NCI-H2227 (cell line): ENCODE data around the gene ABCA13.
"Not testable (repeated sequence)": the region's sequence is repeated elsewhere in the genome, so short reads cannot be mapped to it uniquely, and the experiment has no call there.

Source experiments
- DNase-seq: peaks from one replicate; lab custom pipeline; 2025; ENCODE audit not compliant: unreplicated experiment; lab: John Stamatoyannopoulos, UW

ABCA13 gene, protein sequence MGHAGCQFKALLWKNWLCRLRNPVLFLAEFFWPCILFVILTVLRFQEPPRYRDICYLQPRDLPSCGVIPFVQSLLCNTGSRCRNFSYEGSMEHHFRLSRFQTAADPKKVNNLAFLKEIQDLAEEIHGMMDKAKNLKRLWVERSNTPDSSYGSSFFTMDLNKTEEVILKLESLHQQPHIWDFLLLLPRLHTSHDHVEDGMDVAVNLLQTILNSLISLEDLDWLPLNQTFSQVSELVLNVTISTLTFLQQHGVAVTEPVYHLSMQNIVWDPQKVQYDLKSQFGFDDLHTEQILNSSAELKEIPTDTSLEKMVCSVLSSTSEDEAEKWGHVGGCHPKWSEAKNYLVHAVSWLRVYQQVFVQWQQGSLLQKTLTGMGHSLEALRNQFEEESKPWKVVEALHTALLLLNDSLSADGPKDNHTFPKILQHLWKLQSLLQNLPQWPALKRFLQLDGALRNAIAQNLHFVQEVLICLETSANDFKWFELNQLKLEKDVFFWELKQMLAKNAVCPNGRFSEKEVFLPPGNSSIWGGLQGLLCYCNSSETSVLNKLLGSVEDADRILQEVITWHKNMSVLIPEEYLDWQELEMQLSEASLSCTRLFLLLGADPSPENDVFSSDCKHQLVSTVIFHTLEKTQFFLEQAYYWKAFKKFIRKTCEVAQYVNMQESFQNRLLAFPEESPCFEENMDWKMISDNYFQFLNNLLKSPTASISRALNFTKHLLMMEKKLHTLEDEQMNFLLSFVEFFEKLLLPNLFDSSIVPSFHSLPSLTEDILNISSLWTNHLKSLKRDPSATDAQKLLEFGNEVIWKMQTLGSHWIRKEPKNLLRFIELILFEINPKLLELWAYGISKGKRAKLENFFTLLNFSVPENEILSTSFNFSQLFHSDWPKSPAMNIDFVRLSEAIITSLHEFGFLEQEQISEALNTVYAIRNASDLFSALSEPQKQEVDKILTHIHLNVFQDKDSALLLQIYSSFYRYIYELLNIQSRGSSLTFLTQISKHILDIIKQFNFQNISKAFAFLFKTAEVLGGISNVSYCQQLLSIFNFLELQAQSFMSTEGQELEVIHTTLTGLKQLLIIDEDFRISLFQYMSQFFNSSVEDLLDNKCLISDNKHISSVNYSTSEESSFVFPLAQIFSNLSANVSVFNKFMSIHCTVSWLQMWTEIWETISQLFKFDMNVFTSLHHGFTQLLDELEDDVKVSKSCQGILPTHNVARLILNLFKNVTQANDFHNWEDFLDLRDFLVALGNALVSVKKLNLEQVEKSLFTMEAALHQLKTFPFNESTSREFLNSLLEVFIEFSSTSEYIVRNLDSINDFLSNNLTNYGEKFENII (N-terminal part only)

GRCh38 chr7:48171202-48171601, at the start of gene ABCA13:
TSS of gene ABCA13 (plus strand) at chr7:48171458. CDS start at chr7:48171484, 26 bp downstream.
- DNase-seq, result no peak

DNA sequence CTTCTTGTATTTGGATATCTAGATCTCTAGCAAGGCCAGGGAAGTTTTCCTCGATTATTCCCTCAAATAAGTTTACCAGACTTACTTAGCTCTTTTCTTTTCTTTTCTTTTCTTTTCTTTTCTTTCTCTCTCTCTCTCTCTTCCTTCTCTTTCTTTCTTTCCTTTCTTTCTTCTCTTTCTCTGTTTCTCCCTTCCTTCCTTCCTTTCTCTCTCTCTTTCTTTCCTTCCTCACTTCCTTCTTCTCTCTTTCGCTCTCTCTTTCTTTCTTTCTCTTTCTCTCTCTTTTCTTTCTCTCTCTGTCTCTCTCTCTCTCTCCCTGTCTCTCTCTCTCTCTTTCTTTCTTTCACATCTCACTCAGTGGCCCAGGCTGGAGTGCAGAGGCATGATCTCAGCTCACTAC, 45.2 kb upstream of the ABCA13 start:
- DNase-seq, result no peak

DNA sequence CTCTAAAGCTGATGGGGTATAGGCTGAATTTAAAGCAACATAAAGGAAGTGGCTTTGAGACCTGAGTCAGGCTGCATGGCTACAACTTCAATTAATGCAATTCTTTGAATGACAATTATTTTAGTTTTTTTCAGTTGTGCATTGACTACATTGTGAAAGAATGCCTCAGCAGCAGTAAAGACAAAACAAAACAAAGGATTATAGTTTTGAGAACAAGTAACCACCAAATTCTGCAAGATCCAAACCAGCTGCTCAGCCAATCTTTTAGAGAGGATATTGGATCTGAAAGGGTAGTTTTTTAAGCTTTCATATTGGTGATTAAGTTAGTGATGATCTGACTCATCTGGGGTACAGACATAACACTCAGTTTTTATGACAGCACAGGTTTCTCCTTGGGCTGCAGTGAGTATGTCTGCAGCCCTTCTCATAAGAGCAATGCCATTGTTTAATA, 40.6 kb upstream of the ABCA13 start:
- no peak for DNase-seq

- no peak for DNase-seq
Measured at GRCh38 chr7:48132792-48133191, 38.5 kb upstream of the ABCA13 start.

DNA sequence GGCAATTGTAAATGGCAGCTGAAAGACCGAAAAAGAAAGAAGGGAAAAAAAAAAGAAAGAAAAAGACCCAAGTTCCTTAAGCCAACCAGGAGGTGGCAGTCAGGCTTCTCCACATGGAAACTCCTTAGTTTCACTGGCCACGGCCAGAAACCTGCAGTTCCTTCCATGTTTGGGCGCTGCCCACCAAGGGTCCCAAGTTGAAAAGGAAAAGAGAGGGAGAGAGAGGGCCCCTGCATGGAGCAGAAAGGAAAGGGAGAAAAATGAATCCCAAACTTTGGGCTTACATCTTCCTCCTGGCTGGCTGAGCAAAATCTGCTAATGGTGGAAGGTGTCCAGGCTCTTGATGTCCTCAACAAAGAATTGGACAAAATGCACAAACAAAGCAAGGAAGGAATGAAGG, 31.8 kb upstream of the ABCA13 start:
- no peak for DNase-seq

DNA sequence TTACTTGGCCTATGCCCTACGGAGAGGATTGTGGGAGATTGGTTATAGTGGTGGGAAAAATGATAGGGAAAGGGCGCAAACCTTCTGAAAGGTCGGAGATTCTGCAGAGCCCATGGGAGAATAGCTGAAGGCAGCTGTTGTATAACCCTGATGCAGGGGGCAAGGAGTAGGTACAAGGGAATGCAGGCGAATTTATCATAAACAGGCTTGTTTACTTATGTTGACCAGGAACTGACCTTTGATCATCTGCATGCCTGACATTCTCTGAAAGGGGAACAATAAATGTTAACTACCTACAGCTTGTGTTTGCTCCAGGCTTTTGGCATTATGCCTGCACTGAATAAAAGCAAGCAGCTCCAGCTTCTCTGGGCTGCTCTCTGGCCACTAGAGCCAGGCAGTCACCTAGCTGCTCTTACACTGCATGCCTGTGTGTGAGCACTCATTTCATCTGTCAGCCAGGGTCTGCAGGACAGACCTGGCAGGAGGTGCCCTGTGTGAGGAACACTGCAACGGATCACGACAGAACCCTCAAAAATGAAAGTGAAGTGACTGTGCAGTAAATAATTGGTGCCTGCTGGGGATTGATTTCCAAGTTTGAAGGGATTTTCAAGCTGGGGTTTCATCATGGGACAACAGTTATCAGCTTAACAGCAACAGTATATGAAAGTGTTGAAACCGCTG, 31.1 kb upstream of the ABCA13 start:
- DNase-seq, result no peak

- no peak for DNase-seq
Measured at GRCh38 chr7:48141521-48141920, 29.7 kb upstream of the ABCA13 start.

DNA sequence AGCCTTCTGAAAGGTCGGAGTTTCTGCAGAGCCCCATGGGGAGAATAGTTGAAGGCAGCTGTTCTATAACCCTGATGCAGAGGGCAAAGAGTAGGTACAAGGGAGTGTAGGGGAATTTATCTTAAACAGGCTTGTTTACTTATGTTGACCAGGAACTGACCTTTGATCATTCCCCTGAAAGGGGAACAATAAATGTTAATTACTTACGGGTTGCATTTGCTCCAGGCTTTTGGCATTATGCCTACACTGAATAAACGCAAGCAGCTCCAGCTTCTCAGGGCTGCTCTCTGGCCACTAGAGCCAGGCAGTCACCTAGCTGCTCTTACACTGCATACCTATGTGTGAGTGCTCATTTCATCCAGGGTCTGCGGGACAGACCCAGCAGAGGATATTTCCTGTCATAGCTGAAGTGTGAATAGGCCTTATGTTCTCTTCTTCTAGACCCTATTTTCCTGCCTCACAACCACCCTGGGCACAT, 26.9 kb upstream of the ABCA13 start:
- no peak for DNase-seq

- DNase-seq, result no peak
Measured at GRCh38 chr7:48147078-48147591, 24.1 kb upstream of the ABCA13 start.

DNA sequence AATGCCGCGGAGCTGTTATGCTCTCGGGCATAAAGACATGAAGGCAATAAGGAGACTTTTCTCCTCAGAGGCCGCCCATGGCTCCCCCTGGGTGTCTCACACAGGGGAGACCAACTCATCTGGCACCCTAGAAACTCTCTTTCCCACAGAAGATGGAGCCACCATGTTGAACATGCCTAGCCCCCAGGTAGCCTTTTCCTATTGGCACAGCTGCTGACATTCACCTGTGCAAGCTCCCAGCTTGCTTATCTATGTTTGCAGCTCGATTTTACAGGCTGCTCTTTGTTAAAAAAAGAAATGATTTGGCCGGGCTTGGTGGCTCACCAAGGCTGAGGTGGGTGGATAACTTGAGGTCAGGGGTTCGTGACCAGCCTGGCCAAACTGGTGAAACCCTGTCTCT, 23.6 kb upstream of the ABCA13 start:
- DNase-seq, result not testable (repeated sequence)

DNA sequence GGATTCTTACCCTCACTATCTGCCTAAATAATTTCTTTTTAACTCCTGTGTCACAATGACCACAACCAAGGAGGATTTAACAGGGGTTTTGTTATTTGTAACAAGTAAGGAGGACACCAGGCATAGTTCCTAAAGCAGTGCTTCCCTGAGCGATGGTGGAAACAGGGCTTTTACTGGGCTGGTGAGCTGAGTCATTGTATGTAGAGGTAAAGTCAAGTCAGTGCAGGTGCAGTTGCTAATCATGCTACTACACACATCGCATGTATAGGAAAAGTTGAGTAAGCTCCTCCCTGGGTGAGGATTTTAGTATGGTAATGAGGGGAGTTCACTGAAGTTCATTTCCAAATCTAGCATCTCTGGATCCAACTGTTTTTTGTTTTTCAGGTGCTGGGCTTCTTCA, 22.9 kb upstream of the ABCA13 start:
- no peak for DNase-seq

- DNase-seq, result no peak
Measured at GRCh38 chr7:48149058-48149457, 22.2 kb upstream of the ABCA13 start.

DNA sequence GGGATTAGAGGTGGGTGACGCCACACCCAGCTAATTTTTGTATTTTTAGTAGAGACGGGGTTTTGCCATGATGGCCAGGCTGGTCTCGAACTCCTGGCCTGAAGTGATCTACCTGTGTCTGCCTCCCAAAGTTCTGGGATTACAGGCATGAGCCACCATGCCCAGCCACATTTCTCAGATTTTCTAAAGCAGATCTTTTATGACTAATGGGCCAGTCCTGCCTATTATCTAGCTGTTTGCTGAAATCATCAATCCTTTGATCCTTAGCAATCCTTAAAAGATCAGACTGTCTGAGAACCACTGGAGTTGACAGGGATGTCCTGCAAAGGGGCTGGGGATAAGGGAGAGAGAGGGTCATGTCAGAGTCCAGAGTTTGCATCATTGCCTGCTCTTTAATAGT, 21.2 kb upstream of the ABCA13 start:
- no peak for DNase-seq

- no peak for DNase-seq
Measured at GRCh38 chr7:48154792-48155413, 16.4 kb upstream of the ABCA13 start.

DNA sequence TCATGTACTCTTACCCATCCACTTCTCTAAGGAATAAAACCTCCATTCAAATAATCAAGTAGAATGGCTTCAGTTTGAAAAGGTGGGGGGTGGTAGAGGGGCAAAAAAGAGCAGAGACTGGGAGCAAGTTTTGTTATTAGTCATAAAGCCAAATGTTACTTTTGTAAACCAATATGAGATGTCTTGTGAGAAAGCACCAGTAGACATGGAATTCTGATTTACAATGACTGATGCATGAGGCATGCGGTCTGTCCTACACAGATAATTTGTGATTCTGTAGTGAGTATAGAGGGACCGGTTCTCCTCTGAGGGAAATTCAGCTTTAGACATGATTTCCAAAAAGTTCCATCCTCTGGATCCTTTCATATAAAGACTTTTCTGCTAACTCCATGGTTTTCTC, 12.9 kb upstream of the ABCA13 start:
- DNase-seq, result no peak

DNA sequence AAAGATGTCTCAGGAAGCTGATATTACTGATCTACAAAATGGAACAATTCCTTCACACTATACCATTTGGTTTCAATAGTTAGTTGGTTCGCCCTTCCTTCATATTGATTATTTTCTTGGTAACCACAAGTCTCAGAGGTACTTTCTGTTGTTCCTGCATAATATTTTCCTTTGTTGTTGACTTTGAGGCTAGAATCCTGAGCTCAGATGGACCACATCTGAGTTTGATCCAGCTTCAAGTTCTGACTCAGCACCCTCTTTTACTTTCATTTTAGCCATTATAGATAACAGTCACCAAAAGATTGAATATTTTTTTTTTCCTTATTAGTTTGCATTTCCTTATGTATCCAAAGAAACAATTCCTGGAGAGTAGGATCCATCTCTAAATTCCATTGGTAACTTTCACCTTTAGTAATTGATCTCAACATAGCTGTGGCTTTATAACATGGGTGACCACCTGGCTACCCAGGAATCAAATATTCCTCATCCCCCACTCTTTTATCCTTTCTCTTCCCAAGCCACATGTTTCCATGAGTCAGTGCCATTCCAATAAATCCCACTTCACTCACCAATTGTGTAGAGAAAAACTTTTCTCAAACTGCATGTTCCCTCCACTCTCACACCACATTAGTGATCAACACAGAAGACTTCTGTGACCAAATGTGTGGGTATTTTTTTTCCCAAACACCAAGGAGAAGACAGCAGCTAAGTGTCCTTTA, 9.7 kb upstream of the ABCA13 start:
- no peak for DNase-seq

DNA sequence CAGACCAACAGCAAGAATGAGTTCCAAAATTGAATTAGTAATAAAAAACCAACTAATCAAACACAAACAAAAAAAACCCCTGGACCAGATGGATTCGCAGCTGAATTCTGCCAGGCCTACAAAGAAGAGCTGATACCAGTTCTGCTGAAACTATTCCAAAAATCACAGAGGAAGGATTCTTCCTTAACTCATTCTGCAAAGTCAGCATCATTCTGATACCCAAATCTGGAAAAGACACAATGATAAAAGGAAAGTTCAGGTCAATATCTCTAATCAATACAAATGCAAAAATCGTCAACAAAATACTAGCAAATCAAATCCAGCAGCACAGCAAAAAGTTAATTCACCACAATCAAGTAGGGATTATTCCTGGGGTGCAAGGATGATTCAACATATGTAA, 6.1 kb upstream of the ABCA13 start:
- no peak for DNase-seq

DNA sequence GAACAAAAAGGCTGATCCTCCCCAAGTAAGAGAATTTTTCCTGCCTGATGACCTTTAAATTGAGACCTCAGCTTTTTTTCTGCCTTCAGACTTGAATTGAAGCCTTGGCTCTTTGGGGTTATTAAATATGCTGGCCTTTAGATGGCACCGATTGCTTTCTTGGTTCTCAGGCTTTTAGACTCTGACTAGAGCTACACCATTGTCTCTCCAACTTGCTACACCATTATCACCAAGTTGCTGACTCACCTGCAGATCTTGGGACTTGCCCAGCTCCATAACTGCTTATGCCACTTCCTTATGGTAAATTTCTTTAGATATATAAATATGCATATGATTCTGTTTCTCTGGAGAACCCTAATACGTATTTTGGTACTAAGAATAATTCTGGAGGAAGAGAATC, 3.1 kb upstream of the ABCA13 start:
- DNase-seq, result no peak

DNA sequence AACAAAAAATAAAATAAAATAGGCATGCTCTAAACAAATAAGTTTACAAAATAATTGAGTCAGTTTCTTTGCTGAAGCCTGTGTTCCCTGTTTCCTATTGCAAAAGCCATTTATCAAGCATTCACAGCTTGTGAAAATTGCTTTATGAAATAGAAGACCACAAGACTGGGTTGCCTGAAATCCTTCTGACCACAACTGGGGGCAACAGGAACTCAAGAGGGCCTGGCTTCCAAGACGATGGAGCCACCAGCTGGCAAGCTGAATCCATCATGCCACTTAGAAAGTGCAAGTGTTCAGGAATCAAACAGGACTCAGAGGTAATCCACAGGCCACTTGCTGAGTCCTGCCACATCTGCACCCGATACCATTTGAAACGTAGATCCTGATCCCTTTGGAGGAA, 752 bp upstream of the ABCA13 start:
- no peak for DNase-seq
